Panc1 (cell line): ENCODE data around the gene SUPV3L1. TPM values are rescaled to one million over a fixed set of nuclear protein-coding genes. Genes with fewer than 3 reads are reported as not detected.

Experiments used
- ATAC-seq: fragments of 200-7000 bp; cut with Tn5 transposase; 2 replicates; pipeline ENCODE4 v1.9.1; 2020; ENCODE audit warnings: mild to moderate bottlenecking, moderate library complexity
- BruUV-seq: library from RNA; stranded (reverse); fragments of 400-500 nt; replicated peaks from 2 replicates; lab custom pipeline; 2021; lab: Mats Ljungman, UMichigan
- CTCF ChIA-PET: fragments of 300-600 bp; sonication (Branson Sonifier 250); formaldehyde crosslinking; loops from one replicate; lab custom pipeline; 2022; ENCODE audit warnings: antibody characterized with exemption; lab: Charles Lee
- POLR2A ChIA-PET: fragments of 300-600 bp; sonication (Branson Sonifier 250); formaldehyde crosslinking; loops from one replicate; lab custom pipeline; 2022; ENCODE audit warnings: antibody characterized with exemption; lab: Charles Lee
- DNase-seq: peaks from one replicate; pipeline ENCODE4 v3.0.0-alpha.2; 2010; ENCODE audit warnings: low read depth, low spot score
- H3K27ac ChIP-seq: 2 replicates; pipeline ENCODE4 v1.5.1; 2011; ENCODE audit warnings: mild to moderate bottlenecking, low read length, inconsistent platforms
- H3K27me3 ChIP-seq: fragments of 200-500 bp; sonication (Bioruptor generic); 2 replicates; pipeline ENCODE4 v1.6.0; 2014; ENCODE audit warnings: low read length, inconsistent platforms; ENCODE audit not compliant: control insufficient read depth, insufficient read depth
- H3K36me3 ChIP-seq: fragments of 200-500 bp; sonication (Bioruptor generic); 2 replicates; pipeline ENCODE4 v1.5.1; 2014; ENCODE audit warnings: inconsistent platforms, mild to moderate bottlenecking, low read length, moderate library complexity; ENCODE audit not compliant: control insufficient read depth, insufficient read depth
- H3K4me1 ChIP-seq: 2 replicates; pipeline ENCODE4 v1.5.1; 2011; ENCODE audit warnings: inconsistent platforms, mild to moderate bottlenecking, low read length, moderate library complexity; ENCODE audit not compliant: control insufficient read depth, insufficient read depth
- H3K4me3 ChIP-seq, 2 experiments: 2 replicates each; pipeline ENCODE4 v1.5.1; 2011 to 2012; ENCODE audit warnings: low read depth in 2 of 2, low read length in 2 of 2, mild to moderate bottlenecking in 2 of 2, inconsistent platforms in 1 of 2, moderate library complexity in 1 of 2
- H3K9me3 ChIP-seq: fragments of 200-500 bp; sonication (Bioruptor generic); 2 replicates; pipeline ENCODE4 v1.5.1; 2014; ENCODE audit warnings: low read depth, mild to moderate bottlenecking, inconsistent platforms, low read length, moderate library complexity; ENCODE audit not compliant: control insufficient read depth, insufficient read depth
- POLR2AphosphoS5 ChIP-seq: IDR thresholded peaks from 2 replicates; pipeline ENCODE4 v1.6.1; 2012; ENCODE audit warnings: mild to moderate bottlenecking, low read depth, low read length, moderate library complexity
- REST ChIP-seq, 2 experiments: IDR thresholded peaks; 2 replicates each; pipeline ENCODE4 v1.6.1; 2011 to 2012; ENCODE audit warnings: low read depth in 2 of 2, control low read depth in 1 of 2, low read length in 1 of 2, mild to moderate bottlenecking in 1 of 2, moderate library complexity in 1 of 2; ENCODE audit not compliant: insufficient read depth in 1 of 2
- SIN3A ChIP-seq: IDR thresholded peaks from 2 replicates; pipeline ENCODE4 v1.6.1; 2012; ENCODE audit warnings: low read depth, mild to moderate bottlenecking, low read length, moderate library complexity, borderline replicate concordance; ENCODE audit not compliant: insufficient read depth
- TCF7L2 ChIP-seq: IDR thresholded peaks from 2 replicates; pipeline ENCODE4 v1.6.1; 2011; ENCODE audit warnings: mild to moderate bottlenecking, low read depth, low read length, inconsistent platforms
- in situ Hi-C: cut with HindIII; loops from 2 replicates; pipeline ENCODE4 v1.10.0; 2016; ENCODE audit warnings: low sequenced_read_pairs, low pct_unique_long_range_greater_than_20kb
- intact Hi-C: fragments of 100-400 bp; cut with micrococcal nuclease; formaldehyde crosslinking; loops from one replicate; pipeline ENCODE4 v1.10.0; 2022; ENCODE audit not compliant: unreplicated experiment
- total RNA-seq: library from RNA; stranded (reverse); gene quantifications from one replicate; pipeline ENCODE4 v1.2.1, GENCODE V29; 2021; ENCODE audit not compliant: unreplicated experiment
- TF ChIP-seq, protein P1 (sequence below): fragments of 450-650 bp; IDR thresholded peaks from 2 replicates; pipeline ENCODE4 v1.5.1; 2017; ENCODE audit warnings: mild to moderate bottlenecking

Gene SUPV3L1
- total RNA-seq, 1 experiment from 2014 or later = 65.0 TPM

DNA sequence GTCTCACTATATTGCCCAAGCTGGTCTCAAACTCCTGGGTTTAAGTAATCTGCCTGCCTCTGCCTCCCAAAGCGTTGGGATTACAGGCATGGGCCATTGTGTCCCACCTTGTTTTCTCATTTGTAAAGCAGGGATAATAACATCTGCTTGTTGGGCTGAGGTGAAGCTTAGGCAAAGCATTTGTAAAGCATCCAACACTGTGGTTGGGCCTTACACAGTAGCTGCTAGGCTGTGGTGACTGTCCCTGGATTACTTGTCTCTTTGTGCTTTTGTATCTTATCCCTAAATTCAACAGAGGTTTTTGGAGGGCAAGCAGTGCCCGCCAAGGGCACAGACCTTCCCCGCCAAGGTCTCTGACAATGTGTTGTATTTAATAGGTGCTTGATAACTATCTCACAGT, 54.4 kb downstream of the SUPV3L1 start:
- CTCF ChIA-PET = no interaction called here
- intact Hi-C loops = loop anchor here (10.0 kb wide), 1 partner anchor 400 kb away; the partner anchor contains the start of gene FAM241B
- H3K9me3 ChIP-seq = no peaks in the 10 kb centered on the region

DNA sequence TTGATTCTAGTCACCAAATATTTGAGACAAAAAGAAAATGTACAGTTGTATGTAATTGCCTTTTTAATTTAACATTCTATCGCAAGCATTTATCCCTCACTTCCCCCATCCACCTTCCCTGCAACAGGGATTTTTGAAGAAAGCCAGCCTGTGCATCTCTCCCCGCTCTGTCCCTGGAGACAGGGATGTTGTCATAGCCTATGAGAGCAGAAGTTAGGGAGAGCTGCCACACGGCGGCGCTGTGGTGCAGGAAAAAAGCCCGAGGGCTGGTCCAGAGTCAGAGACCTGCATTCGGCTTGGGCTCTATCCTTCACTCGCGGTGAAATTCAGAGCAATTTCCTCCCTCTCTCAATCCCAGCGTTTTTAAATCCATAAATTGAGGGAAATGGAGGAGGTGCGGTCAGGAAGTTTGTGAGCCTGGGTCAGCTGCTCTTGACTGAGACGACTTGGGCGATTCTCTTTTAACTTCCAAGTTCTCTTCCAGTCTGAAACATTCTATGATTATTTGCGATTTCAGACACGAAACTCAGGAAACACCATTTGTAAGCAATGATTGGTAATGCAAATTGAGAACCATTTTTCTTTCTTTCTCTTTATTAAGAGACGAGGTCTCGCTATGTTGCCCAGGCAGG, 57.6 kb downstream of the SUPV3L1 start:
- BruUV-seq = no TSS peak
- DNase-seq (peak; percentile 61), ATAC-seq (peak; percentile 98)
- no peaks in the 10 kb centered on the region for H3K27me3 ChIP-seq
- TF ChIP-seq TCF7L2 (no peak), SIN3A (no peak), POLR2AphosphoS5 (no peak), REST (IDR thresholded peaks at IDR 0.05; ENCODE audit: insufficient read depth in 1 of 2, low read depth in 2 of 2, low read length in 1 of 2) (no peak)
- TF ChIP-seq, protein P1, sequence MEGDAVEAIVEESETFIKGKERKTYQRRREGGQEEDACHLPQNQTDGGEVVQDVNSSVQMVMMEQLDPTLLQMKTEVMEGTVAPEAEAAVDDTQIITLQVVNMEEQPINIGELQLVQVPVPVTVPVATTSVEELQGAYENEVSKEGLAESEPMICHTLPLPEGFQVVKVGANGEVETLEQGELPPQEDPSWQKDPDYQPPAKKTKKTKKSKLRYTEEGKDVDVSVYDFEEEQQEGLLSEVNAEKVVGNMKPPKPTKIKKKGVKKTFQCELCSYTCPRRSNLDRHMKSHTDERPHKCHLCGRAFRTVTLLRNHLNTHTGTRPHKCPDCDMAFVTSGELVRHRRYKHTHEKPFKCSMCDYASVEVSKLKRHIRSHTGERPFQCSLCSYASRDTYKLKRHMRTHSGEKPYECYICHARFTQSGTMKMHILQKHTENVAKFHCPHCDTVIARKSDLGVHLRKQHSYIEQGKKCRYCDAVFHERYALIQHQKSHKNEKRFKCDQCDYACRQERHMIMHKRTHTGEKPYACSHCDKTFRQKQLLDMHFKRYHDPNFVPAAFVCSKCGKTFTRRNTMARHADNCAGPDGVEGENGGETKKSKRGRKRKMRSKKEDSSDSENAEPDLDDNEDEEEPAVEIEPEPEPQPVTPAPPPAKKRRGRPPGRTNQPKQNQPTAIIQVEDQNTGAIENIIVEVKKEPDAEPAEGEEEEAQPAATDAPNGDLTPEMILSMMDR = peak; percentile 98
- intact Hi-C loops = loop anchor here (1.0 to 10.0 kb wide), 3 partner anchors 90 to 397 kb away; partner anchors contain the start of gene FAM241B
- ChIA-PET POLR2A (no interaction called here), CTCF (interaction anchor here (1.0 kb wide), 1 partner anchor 171 kb away, joined by 3 read pairs; no protein-coding TSS in a partner anchor)
- no peaks in the 10 kb centered on the region for H3K9me3 ChIP-seq
- H3K4me3 ChIP-seq = no peak overlapping the region
- H3K27ac ChIP-seq = no peak overlapping the region
- 0 out of 2 replicates have a peak, but pooled peaks cover under 1% of the 10 kb centered on the region for H3K4me1 ChIP-seq
- H3K36me3 ChIP-seq = no peaks in the 10 kb centered on the region
- in situ Hi-C loops = no loop called here

More for the DNA sequence above, 54.4 kb downstream of the SUPV3L1 start:
- BruUV-seq = no TSS peak
- Histone ChIP-seq H3K36me3 (no peaks in the 10 kb centered on the region), H3K27ac (no peak overlapping the region), H3K4me1 (0 out of 2 replicates have a peak, but pooled peaks cover 5% of the 10 kb centered on the region), H3K4me3 (no peak overlapping the region), H3K27me3 (no peaks in the 10 kb centered on the region)
- POLR2A ChIA-PET = no interaction called here
- in situ Hi-C loops = no loop called here
- ATAC-seq (no peak), DNase-seq (no peak)
- TF ChIP-seq, protein P1 = no peak
- TF ChIP-seq TCF7L2 (no peak), REST (IDR thresholded peaks at IDR 0.05; ENCODE audit: insufficient read depth in 1 of 2, low read depth in 2 of 2, low read length in 1 of 2) (no peak), POLR2AphosphoS5 (no peak)
